OCI-M2 (cell line): Measurements from ENCODE around the gene ANKFN1.

Experiments
- DNase-seq: peaks from one replicate; lab custom pipeline; 2025; ENCODE audit not compliant: unreplicated experiment; lab: John Stamatoyannopoulos, UW

ANKFN1 gene

GRCh38 chr17:56431736-56432135, 278.5 kb downstream of the ANKFN1 start:
- no peak for DNase-seq

- no peak for DNase-seq
Observed at GRCh38 chr17:56432443-56432842, 279.2 kb downstream of the ANKFN1 start.

DNA sequence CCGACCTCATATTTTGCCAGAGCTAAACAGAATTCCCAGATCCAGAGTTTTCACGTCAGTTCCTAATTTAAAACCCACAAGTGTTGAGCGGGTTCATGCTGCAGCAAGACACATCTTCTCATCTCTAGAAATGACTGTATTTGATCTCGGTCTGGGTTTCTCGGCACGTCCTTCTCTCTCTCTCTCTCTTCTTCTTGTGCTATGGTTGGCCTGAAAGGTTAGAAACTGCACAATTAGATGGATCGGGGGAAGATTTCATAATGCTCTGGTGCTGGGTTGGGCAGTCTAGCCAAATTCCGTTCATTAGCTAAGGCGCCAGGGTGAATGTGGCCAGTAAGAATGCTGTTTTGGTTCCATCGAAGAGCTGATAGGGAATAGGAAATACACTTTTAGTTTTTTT, 281.3 kb downstream of the ANKFN1 start:
- no peak for DNase-seq

DNA sequence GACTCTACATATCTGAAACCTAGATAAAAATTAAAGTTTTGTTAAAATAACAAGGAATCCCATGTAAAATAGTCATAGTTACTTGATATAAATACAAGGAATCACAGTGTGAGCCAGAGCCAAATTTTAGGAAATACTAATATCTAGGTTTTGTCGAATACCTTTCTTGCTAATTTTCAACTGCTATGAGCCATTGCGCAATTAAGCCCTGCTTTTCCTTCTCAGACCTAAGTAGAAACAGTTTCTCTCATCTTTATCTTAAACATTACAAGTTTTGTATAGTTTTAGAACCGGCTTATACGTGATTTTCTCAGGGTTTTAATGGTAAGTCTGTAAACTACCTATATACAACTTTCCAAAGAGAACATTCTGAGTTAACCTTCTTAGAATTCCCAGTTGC, 282.9 kb downstream of the ANKFN1 start:
- DNase-seq = no peak

DNA sequence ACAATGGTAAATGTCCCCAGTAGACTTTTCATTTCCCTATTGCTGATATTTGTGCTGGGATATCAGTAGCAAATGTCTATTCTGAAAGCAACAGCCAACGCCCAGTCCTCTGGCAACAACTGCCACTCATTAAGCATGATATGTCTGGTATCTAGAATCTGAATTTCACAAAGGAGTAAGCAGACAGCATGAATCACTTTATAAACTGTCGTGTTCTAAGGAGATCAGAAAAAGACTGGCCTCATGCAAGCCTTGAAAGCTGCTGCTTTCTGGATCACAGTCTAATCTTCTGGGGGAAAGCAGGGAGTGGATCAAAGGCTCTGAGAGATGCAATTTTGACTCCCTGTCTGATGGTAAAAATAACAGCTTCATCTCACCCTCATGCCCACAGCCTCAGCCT, 287.1 kb downstream of the ANKFN1 start:
- DNase-seq = no peak

- DNase-seq = no peak
Observed at GRCh38 chr17:56441308-56441707, 288.0 kb downstream of the ANKFN1 start.

DNA sequence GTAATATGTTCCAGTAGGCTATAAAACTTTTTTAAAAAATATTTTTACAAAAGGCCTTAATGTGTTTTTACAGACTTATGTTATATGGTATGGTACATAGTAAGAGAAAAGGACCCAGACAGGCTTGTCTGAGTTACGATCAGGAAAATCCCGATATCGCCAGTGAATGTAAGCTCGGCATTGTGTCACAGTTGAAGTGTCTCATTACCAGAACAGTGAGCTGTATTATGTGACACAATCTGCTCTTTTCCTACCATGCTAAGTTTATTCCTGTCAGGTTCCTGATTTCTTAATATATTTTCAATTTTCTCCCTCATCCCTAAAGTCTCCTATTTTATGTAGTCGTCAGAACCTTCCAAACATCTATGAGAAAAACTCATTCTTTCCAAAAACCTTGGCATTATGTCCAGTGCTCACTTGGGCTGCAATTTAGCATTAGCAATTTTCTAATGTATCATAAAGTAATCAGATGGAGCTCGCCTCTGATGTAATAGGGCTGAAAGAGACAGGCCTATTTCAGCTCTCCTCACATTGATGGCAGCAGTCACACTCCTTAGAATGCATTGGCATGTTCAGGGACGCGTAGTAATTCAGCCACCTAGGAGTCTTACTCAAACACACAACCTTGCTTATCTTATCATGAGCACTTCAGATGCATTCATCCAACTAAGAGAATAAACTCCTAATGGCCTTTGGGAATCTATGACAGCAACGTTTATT, 292.6 kb downstream of the ANKFN1 start:
- no peak for DNase-seq

- no peak for DNase-seq
Observed at GRCh38 chr17:56447171-56447570, 293.9 kb downstream of the ANKFN1 start.

DNA sequence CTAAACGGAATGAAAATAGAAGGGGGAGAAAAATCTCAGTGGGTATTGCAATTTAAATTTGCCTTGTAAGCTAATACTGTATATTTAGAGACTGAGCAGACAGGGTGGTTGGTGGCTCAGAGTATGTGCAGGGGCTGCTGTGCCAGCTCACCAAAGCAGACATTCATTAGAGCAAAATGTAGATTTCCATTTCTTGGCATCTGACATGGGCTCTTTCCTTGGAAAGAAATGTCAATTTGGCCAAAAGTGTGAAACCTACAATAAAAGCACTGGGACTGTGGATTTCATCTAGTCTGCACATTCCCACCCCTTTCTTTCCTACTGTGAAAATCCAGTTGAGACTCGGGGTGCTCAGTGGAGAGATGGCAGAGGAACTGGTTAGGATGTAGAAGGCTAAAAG, 295.1 kb downstream of the ANKFN1 start:
- DNase-seq = no peak

GRCh38 chr17:56449176-56449575, 295.9 kb downstream of the ANKFN1 start:
- no peak for DNase-seq

- no peak for DNase-seq
Observed at GRCh38 chr17:56451629-56452028, 298.4 kb downstream of the ANKFN1 start.

DNA sequence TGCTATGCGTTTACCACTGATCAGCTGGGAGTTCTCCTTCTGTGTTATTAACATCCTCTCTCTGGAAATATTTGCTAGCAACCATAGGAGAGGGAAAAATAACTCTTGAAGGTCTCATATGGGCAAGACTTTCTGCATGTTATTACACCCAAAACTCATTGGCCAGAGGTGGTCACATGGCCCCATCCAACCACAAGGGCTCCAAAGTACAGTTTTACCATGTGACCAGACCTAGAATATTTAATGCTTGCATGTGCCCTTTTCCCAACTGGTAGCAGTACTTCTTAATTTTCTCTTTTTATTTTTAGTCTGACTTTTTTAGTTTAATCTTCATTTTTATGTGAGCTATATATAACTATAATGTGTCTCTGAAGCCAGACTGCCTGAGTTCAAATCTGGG, 299.2 kb downstream of the ANKFN1 start:
- DNase-seq = no peak

DNA sequence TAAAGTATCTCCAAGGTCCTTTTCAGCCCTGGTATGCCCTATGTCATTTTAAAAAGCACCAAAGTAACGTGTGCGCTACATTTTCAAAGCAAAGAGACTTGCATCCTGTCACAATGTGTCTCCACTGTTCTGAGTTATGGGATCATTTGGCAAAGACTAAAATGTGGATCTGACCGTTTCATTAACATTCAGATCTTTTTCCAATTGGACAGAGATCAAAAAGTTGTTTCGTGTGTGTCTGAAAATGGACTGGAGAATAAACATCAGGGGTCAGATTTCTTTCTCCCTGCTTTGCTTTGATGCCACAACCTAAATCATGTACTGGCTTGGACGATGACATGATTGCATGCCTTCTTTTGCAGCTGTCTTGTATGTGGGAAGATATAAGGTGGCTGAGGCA, 304.2 kb downstream of the ANKFN1 start:
- no peak for DNase-seq

DNA sequence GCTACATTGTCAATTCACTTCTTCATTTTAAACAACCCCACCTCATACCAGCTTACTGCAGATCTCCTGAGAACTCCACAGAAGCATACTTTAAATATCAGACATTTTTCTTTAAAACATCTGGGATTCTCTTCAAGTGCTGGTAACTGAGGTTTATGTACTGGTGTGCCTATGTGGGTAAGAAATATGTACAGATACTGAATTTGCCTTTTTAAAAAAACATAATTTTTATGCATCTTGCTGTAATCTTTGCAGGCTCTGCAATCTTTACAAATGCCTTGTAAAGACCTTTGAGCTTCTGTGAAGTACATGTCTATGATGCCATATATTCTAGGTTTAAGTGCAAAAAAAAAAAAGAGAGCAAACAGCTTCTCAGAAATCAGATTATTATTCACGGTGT, 312.6 kb downstream of the ANKFN1 start:
- DNase-seq = no peak

DNA sequence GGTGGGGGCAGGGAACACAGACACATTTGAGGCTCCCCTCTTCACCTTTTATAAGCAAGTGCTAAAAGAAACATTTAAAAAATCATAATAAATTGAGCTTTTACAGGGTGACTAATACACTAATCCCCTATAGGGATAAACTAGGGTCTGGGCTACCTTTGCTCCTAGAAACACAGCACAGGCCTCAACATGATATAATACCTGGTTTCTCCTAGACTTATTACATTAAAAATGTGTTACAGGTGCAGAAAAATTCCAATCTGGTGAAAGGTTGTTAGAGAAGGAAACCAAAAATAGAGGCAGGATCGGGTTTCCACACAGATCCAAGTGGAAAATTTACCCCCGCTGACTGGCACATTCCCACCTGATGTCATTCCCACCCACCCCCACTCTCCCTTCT, 315.6 kb downstream of the ANKFN1 start:
- no peak for DNase-seq

DNA sequence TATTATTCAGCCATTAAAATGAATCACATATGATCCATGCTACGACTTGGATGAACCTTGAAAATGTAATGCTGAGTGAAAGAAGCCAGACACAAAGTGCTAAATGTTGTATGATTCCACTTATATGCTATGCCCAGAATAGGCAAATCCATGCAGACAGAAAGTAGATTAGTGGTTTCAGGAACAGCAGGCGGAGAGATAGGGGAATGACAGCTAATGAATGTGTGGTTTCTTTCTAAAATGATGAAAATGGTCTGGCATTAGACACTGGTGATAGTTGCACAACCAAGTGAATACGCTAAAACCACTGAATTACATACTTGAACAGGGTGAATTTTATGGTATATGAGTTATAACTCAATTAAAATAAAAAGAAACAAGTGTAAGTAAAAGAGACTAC, 318.4 kb downstream of the ANKFN1 start:
- no peak for DNase-seq

- no peak for DNase-seq
Observed at GRCh38 chr17:56475116-56475515, 321.8 kb downstream of the ANKFN1 start.

- DNase-seq = no peak
Observed at GRCh38 chr17:56478836-56479447, 325.7 kb downstream of the ANKFN1 start.

DNA sequence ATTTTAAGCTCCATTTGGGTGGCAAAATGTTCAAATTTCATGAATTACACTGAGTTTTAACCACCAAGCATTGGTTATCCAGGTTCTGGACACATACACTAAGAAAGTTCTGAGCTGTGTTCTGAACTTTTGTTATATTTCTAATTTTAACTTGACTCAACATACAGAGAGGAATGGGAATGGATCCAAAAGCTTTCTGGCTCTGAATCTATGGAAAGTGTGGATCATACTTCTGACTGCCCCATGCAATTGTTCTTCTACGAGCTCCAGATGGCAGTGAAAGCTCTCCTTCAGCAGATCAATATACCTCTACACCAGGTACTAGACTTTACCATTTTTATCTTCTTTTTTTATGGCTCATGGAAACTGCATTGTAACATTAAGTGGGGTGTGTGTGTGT, 327.2 kb downstream of the ANKFN1 start:
- no peak for DNase-seq

DNA sequence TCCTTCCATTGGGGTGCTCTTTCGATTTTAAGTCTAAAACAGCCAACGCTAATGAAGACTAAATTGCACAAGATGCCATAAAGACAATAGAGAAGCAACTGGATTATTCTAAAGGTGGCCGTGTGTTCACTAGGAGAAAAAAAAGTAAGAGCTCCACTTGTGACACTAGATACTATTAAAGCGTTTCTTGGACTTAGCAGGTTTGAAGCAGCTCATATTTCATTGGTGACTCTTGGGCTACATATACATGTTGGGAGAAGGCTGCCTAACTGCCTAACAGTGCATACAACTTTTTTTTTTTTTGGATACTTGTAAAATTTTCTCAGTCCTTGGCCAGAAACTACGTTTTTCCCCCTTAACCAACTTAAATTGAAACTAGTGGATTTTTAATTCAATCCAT, 328.4 kb downstream of the ANKFN1 start:
- DNase-seq = no peak

- DNase-seq = no peak
Observed at GRCh38 chr17:56482229-56482628, 329.0 kb downstream of the ANKFN1 start.

DNA sequence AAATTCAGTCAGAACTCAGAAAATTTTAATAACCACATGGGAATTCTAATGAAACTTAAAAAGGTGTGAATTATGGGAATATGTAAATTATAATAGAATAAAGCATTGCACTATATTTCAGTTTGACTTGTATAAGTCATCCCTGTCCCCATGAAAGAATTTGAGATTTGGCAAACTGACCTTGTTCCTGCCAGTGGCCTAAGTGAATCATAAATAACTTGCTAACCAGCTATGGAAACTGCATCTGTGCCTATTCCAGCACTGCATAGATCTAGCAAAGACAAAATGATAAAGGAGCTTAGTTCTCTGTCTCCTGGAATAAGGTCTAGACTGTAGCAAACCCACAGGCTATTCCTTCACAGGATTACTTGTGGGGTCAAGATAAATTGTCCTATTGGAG, 333.5 kb downstream of the ANKFN1 start:
- DNase-seq = no peak

DNA sequence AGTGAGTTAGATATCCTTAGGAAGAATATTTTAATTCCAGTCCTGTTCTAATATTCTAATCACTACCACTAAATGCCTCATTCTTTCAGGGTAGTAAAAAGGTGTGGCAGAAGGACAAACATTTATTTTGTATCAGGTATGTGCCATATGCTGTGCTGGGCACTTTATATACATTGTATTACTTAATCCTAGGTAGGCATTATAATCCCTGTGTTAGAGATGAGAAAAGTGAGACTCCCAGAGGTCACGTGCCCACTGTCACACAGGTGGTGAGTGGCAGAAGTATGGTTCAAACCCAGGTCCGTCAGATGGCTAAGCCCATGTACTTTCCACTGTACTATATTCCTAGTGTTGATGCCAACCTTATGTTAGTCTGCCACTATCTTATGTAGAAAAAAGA, 335.5 kb downstream of the ANKFN1 start:
- DNase-seq = no peak
